HepG2 (cell line): ENCODE data around the gene RRAS. TPM values are rescaled to one million over a fixed set of nuclear protein-coding genes. Genes with fewer than 3 reads are reported as not detected.

ENCODE experiments used
- ATAC-seq: fragments of 200-7000 bp; cut with Tn5 transposase; 3 replicates; pipeline ENCODE4 v1.9.1; 2020; ENCODE audit warnings: mild to moderate bottlenecking, moderate library complexity
- BruUV-seq: library from RNA; stranded (reverse); fragments of 400-500 nt; replicated peaks from 2 replicates; lab custom pipeline; 2021; lab: Mats Ljungman, UMichigan
- CTCF ChIA-PET: fragments of 300-600 bp; formaldehyde crosslinking; extraction: SDS; loops from one replicate; lab custom pipeline; 2021; ENCODE audit warnings: low total read pairs, inconsistent platforms, low intra/inter-chr PET ratio; lab: Yijun Ruan, JAX
- POLR2A ChIA-PET: fragments of 350-600 bp; sonication (Branson Sonifier 250); formaldehyde crosslinking; loops from one replicate; lab custom pipeline; 2020; ENCODE audit warnings: antibody characterized with exemption, inconsistent platforms; lab: Yijun Ruan, JAX
- DNase-seq: peaks from one replicate; pipeline ENCODE4 v3.0.0-alpha.2; 2015; ENCODE audit warnings: low spot score
- FAIRE-seq: peaks from 3 replicates; lab custom pipeline; 2011; peaks lifted over from hg19 to GRCh38; lab: Jason Lieb, UNC
- H2AFZ ChIP-seq: one replicate; pipeline ENCODE4 v1.6.1; 2011; ENCODE audit warnings: low read length, inconsistent platforms
- H3K27ac ChIP-seq: fragments of 300-600 bp; 3 replicates; pipeline ENCODE4 v1.8.0; 2011; ENCODE audit warnings: mixed run types, mild to moderate bottlenecking, mixed read lengths, low read length, inconsistent platforms; ENCODE audit not compliant: insufficient read depth; ENCODE audit errors: extremely low read length
- H3K27me3 ChIP-seq, 2 experiments: fragments of 200-600 bp in 1 of 2; 2 replicates in 1 of 2; 3 replicates in 1 of 2; pipeline versions ENCODE4 v1.6.0 to v1.8.0; 2011; ENCODE audit warnings: low read length in 2 of 2, mild to moderate bottlenecking in 2 of 2, moderate library complexity in 2 of 2, inconsistent platforms in 1 of 2; ENCODE audit not compliant: insufficient read depth in 2 of 2, control insufficient read depth in 1 of 2
- H3K36me3 ChIP-seq, 2 experiments: fragments of 200-600 bp in 1 of 2; replicated peaks in 1 of 2; 2 replicates in 1 of 2; 3 replicates in 1 of 2; pipeline versions ENCODE4 v1.5.1 to v1.8.0; 2011; ENCODE audit warnings: low read length in 2 of 2, inconsistent platforms in 1 of 2; ENCODE audit not compliant: insufficient read depth in 2 of 2, control insufficient read depth in 1 of 2
- H3K4me1 ChIP-seq: 2 replicates; pipeline ENCODE4 v1.5.1; 2012; ENCODE audit warnings: low read length, inconsistent platforms; ENCODE audit not compliant: insufficient read depth
- H3K4me2 ChIP-seq: 2 replicates; pipeline ENCODE4 v1.6.0; 2011; ENCODE audit warnings: low read depth, low read length, inconsistent platforms
- H3K4me3 ChIP-seq, 3 experiments: fragments of 200-600 bp in 1 of 3; sonication (generic), shearing (Covaris generic) in 1 of 3; replicated peaks in 1 of 3; 2 replicates each; pipeline ENCODE4 v1.5.1; 2011 to 2016; ENCODE audit warnings: low read length in 3 of 3, inconsistent platforms in 2 of 3, low read depth in 2 of 3, mild to moderate bottlenecking in 2 of 3, control low read depth in 1 of 3, mixed read lengths in 1 of 3; ENCODE audit not compliant: insufficient read depth in 1 of 3
- H3K79me2 ChIP-seq: one replicate; pipeline ENCODE4 v1.6.1; 2011; ENCODE audit warnings: low read length, inconsistent platforms; ENCODE audit not compliant: insufficient read depth
- H3K9ac ChIP-seq: 2 replicates; pipeline ENCODE4 v1.6.0; 2011; ENCODE audit warnings: mild to moderate bottlenecking, low read depth, low read length, inconsistent platforms; ENCODE audit not compliant: insufficient read depth
- H3K9me3 ChIP-seq: 2 replicates; pipeline ENCODE4 v1.5.1; 2012; ENCODE audit warnings: mild to moderate bottlenecking, low read length
- H4K20me1 ChIP-seq: 2 replicates; pipeline ENCODE4 v1.6.0; 2011; ENCODE audit warnings: inconsistent platforms, mild to moderate bottlenecking, low read length, moderate library complexity; ENCODE audit not compliant: insufficient read depth
- CCAR2 ChIP-seq: fragments of 200-400 bp; formaldehyde crosslinking; optimal IDR thresholded peaks from 2 replicates; pipeline ENCODE3; 2018; ENCODE audit warnings: low read depth, mild to moderate bottlenecking, low read length, moderate library complexity
- PHF21A ChIP-seq: sonication (generic); formaldehyde crosslinking; IDR thresholded peaks from 2 replicates; pipeline ENCODE4 v1.5.0; 2020; ENCODE audit warnings: mild to moderate bottlenecking, missing genetic modification reagents
- SIN3A ChIP-seq: IDR thresholded peaks from 2 replicates; pipeline ENCODE4 v1.6.1; 2011; ENCODE audit warnings: low read depth, mild to moderate bottlenecking, control low read depth, low read length, borderline replicate concordance
- SKIL ChIP-seq: sonication (generic); formaldehyde crosslinking; IDR thresholded peaks from 2 replicates; pipeline ENCODE4 v1.8.0; 2022; ENCODE audit warnings: missing genetic modification reagents, mild to moderate bottlenecking, moderate library complexity, borderline replicate concordance
- ZBTB25 ChIP-seq: IDR thresholded peaks from 2 replicates; pipeline ENCODE4 v1.6.1; 2018; ENCODE audit warnings: missing genetic modification reagents
- ZFY ChIP-seq: sonication (generic); formaldehyde crosslinking; IDR thresholded peaks from 2 replicates; pipeline ENCODE4 v1.4.0; 2020; ENCODE audit warnings: missing genetic modification reagents
- ZNF276 ChIP-seq: sonication (generic); formaldehyde crosslinking; IDR thresholded peaks from 2 replicates; pipeline ENCODE4 v1.4.0; 2020; ENCODE audit warnings: mild to moderate bottlenecking, low read depth, missing genetic modification reagents
- ZNF607 ChIP-seq: sonication (generic); formaldehyde crosslinking; IDR thresholded peaks from 2 replicates; pipeline ENCODE4 v1.5.1; 2020; ENCODE audit warnings: missing genetic modification reagents, mild to moderate bottlenecking, borderline replicate concordance
- ZNF7 ChIP-seq: IDR thresholded peaks from 2 replicates; pipeline ENCODE4 v1.6.1; 2016; ENCODE audit warnings: missing biosample characterization, missing genetic modification reagents
- ZNF746 ChIP-seq: sonication (generic); formaldehyde crosslinking; IDR thresholded peaks from 2 replicates; pipeline ENCODE4 v1.8.0; 2022; ENCODE audit warnings: mild to moderate bottlenecking, missing genetic modification reagents
- WGBS: methylation state at CpG from one replicate; pipeline ENCODE4 v1.1.6; 2017; ENCODE audit warnings: low lambda C conversion rate; 5-methylcytosine and 5-hydroxymethylcytosine counted together
- in situ Hi-C: cut with HindIII; loops from 2 replicates; pipeline ENCODE4 v1.10.0; 2017; ENCODE audit warnings: low pct_unique_long_range_greater_than_20kb; ENCODE audit not compliant: extremely low pct_ligation_motif_present
- intact Hi-C: fragments of 100-400 bp; cut with micrococcal nuclease; formaldehyde crosslinking; loops from one replicate; pipeline ENCODE4 v1.10.0; 2022; ENCODE audit not compliant: unreplicated experiment
- polyA plus RNA-seq, 8 experiments: library from polyadenylated mRNA; depleted of rRNA in 3 of 8; stranded (reverse) in 7 of 8; unstranded in 1 of 8; fragments of >200 nt; fragmentation: Illumina TruSeq in 4 of 8; extraction: Trizol in 4 of 8; gene quantifications; 2 replicates each; pipeline versions ENCODE4 v1.2.1 to v1.2.3, GENCODE V29; 2011 to 2016; ENCODE audit warnings: low read depth in 4 of 8, missing spikeins in 1 of 8, mixed read lengths in 1 of 8; ENCODE audit not compliant: insufficient read depth in 1 of 8
- total RNA-seq, 5 experiments: library from RNA; depleted of rRNA; stranded (reverse); fragments of >200 nt; fragmentation: Illumina TruSeq; extraction: Trizol; gene quantifications; 2 replicates each; pipeline ENCODE4 v1.2.3, GENCODE V29; 2016; ENCODE audit warnings: low read depth in 1 of 5
- TF ChIP-seq, protein P1 (sequence below): sonication (generic); formaldehyde crosslinking; IDR thresholded peaks from 2 replicates; pipeline ENCODE4 v1.4.0; 2020; ENCODE audit warnings: missing genetic modification reagents

RRAS gene
- total and polyA plus RNA-seq, 2 of the 13 experiments (the other 11 are each of a cell fraction or from before 2014, with no cell fraction given), result 1.5 to 12.0 TPM

- peak overlapping the region; percentile 77 for H3K27ac ChIP-seq
- H3K79me2 ChIP-seq, result peaks cover 15% of the 10 kb centered on the region
- H2AFZ ChIP-seq, result no peak overlapping the region
- FAIRE-seq (no peak), DNase-seq (no peak), ATAC-seq (no peak)
- peak overlapping the region; percentile 86 for H3K4me2 ChIP-seq
- POLR2A ChIA-PET, result interaction anchor here (3.5 to 4.2 kb wide), 3 partner anchors 11 to 85 kb away, joined by 16 to 58 read pairs (median 22); partner anchors contain the start of genes NOSIP, PRMT1, PRRG2 and RRAS
- peaks cover 1 to 14% of the 10 kb centered on the region in 2 experiments; a peak in 4 of 5 replicates for H3K36me3 ChIP-seq
- intact Hi-C loops, result no loop called here
- 3% methylated on average over 26 of the region's 51 CpGs for WGBS
- in situ Hi-C loops, result loop anchor here (10.0 kb wide), 1 partner anchor 83 kb away; the partner anchor contains the start of gene PRMT1
- peak overlapping the region; percentile 76 for H3K9ac ChIP-seq
- H3K27me3 ChIP-seq, result no peaks in the 10 kb centered on the region; a peak in 1 of 5 replicates
- peak overlapping the region; percentile 89 to 97 (median 91) for H3K4me3 ChIP-seq
- CTCF ChIA-PET, result no interaction called here
- H3K4me1 ChIP-seq, result peaks cover 28% of the 10 kb centered on the region
- TSS peak; percentile 42 for BruUV-seq
- 0 out of 2 replicates have a peak, but pooled peaks cover 5% of the 10 kb centered on the region for H4K20me1 ChIP-seq
- H3K9me3 ChIP-seq, result no peaks in the 10 kb centered on the region
- TF ChIP-seq CCAR2 (no peak), ZNF276 (no peak), ZNF746 (CRISPR knock-in tag) (no peak), ZNF607 (no peak), ZBTB25 (no peak), SIN3A (no peak), ZFY (CRISPR knock-in tag) (peak; percentile 81), ZNF7 (CRISPR knock-in tag) (no peak), SKIL (CRISPR knock-in tag) (no peak), PHF21A (no peak)
- TF ChIP-seq, protein P1, sequence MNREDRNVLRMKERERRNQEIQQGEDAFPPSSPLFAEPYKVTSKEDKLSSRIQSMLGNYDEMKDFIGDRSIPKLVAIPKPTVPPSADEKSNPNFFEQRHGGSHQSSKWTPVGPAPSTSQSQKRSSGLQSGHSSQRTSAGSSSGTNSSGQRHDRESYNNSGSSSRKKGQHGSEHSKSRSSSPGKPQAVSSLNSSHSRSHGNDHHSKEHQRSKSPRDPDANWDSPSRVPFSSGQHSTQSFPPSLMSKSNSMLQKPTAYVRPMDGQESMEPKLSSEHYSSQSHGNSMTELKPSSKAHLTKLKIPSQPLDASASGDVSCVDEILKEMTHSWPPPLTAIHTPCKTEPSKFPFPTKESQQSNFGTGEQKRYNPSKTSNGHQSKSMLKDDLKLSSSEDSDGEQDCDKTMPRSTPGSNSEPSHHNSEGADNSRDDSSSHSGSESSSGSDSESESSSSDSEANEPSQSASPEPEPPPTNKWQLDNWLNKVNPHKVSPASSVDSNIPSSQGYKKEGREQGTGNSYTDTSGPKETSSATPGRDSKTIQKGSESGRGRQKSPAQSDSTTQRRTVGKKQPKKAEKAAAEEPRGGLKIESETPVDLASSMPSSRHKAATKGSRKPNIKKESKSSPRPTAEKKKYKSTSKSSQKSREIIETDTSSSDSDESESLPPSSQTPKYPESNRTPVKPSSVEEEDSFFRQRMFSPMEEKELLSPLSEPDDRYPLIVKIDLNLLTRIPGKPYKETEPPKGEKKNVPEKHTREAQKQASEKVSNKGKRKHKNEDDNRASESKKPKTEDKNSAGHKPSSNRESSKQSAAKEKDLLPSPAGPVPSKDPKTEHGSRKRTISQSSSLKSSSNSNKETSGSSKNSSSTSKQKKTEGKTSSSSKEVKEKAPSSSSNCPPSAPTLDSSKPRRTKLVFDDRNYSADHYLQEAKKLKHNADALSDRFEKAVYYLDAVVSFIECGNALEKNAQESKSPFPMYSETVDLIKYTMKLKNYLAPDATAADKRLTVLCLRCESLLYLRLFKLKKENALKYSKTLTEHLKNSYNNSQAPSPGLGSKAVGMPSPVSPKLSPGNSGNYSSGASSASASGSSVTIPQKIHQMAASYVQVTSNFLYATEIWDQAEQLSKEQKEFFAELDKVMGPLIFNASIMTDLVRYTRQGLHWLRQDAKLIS (CRISPR knock-in tag), result no peak
These were observed 48.0 kb downstream of the RRAS start for GRCh38 chr19:49591731-49592485.
